H1 (cell line): Measurements from ENCODE around the gene TIMM21. TPM values are rescaled to one million over a fixed set of nuclear protein-coding genes. Genes with fewer than 3 reads are reported as not detected.

Experiments
- JUN ChIP-seq: IDR thresholded peaks from 2 replicates; pipeline ENCODE4 v1.6.1; 2011; ENCODE audit warnings: low read depth, mild to moderate bottlenecking, improper control_type of control experiment, low read length
- SIRT6 ChIP-seq: IDR thresholded peaks from one replicate; pipeline ENCODE4 v1.7.1; 2012; ENCODE audit warnings: low read length, inconsistent platforms
- polyA plus RNA-seq, 7 experiments: library from polyadenylated mRNA; depleted of rRNA in 3 of 7; stranded (reverse) in 5 of 7; unstranded in 2 of 7; fragments of >200 nt in 5 of 7; fragments of 200-250 nt in 2 of 7; gene quantifications; 1 replicate in 5 of 7; 2 replicates in 1 of 7; 4 replicates in 1 of 7; pipeline versions ENCODE4 v1.2.1 to v1.2.3, GENCODE V29; 2011 to 2013; ENCODE audit warnings: missing spikeins in 2 of 7, mixed read lengths in 2 of 7
- total RNA-seq: library from RNA; stranded (reverse); fragmentation: NEBNext Ultra II Directional; extraction: Animal tissue kit (Norgen Biotek cat#: 25700); gene quantifications from 2 replicates; pipeline ENCODE4 v1.2.1, GENCODE V29; 2021
- TF ChIP-seq, protein P1 (sequence below): IDR thresholded peaks from 2 replicates; pipeline ENCODE4 v1.6.1; 2011; ENCODE audit warnings: low read length, improper control_type of control experiment

The TIMM21 gene
- total and polyA plus RNA-seq, 2 of the 8 experiments (the other 6 are each of a cell fraction or from before 2014, with no cell fraction given) = 27.9 to 43.8 TPM

- TF ChIP-seq JUN = no peak
- TF ChIP-seq, protein P1, sequence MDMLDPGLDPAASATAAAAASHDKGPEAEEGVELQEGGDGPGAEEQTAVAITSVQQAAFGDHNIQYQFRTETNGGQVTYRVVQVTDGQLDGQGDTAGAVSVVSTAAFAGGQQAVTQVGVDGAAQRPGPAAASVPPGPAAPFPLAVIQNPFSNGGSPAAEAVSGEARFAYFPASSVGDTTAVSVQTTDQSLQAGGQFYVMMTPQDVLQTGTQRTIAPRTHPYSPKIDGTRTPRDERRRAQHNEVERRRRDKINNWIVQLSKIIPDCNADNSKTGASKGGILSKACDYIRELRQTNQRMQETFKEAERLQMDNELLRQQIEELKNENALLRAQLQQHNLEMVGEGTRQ = no peak
- TF ChIP-seq SIRT6 = no peak
Observed at GRCh38 chr18:74142252-74142651, 6.1 kb upstream of the TIMM21 start (continued).
